ENCODE data around the gene RAB11FIP3.
"Not testable (repeated sequence)": the region's sequence is repeated elsewhere in the genome, so short reads cannot be mapped to it uniquely, and the experiment has no call there.

Gene RAB11FIP3

DNA sequence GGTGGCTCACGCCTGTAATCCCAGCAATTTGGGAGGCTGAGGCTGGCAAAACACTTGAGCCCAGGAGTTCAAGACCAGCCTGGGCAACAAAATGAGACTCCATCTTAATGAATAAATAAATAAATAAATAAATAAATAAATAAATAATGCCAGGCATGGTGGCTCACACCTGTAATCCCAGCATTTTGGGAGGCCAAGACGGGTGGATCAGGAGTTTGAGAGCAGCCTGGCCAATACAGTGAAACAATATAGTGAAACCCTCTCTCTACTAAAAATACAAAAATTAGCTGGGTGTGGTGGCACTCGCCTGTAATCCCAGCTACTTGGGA, 10.3 kb upstream of the RAB11FIP3 start:
- in situ Hi-C loops (cut with MboI; ENCODE audit: low sequenced_read_pairs): not testable (repeated sequence)

DNA sequence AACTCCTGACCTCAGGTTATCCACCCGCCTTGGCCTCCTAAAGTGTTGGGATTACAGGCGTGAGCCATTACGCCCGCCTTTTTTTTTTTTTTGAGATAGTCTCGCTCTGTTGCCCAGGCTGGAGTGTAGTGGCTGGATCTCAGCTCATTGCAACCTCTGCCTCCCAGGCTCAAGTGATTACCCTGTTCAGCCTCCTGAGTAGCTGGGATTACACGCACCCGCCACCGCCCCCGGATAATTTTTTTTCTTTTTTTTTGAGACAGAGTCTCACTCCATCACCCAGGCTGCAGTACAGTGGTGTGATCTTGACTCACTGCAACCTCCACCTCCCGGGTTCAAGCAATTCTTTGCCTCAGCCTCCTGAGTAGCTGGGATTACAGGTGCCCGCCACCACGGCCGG, 3.3 kb upstream of the RAB11FIP3 start:
- in situ Hi-C loops (cut with MboI; ENCODE audit: low sequenced_read_pairs): not testable (repeated sequence)

DNA sequence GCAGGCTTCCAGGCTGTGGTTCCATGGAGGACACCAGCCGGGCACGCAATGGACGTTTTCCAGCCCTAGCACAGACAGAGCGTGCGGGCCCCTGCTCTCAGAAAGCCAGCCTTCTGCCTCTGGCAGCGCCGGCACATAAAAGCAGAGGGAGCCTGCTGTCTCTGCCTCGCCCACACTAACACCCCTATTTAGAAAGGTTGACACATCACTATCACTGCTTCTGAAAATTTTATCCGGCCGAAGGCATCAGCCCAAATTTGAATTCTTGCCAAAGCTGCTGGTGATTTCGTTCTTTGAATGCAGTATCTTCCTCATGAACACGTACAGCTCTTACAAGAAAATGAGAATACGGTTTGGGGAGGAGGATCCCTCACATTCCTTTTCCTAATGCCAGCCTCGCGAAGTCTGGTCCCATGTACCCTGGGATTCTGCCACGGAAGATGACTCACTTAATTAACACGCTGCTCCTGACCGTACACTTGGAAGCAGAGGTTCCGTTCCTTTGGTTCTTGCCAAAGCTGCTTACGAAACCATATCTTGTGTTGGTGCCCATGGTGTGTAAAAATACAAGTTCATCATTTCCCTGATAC, 1.3 kb upstream of the RAB11FIP3 start:
- in situ Hi-C loops (cut with MboI; ENCODE audit: low sequenced_read_pairs): no loop called here

DNA sequence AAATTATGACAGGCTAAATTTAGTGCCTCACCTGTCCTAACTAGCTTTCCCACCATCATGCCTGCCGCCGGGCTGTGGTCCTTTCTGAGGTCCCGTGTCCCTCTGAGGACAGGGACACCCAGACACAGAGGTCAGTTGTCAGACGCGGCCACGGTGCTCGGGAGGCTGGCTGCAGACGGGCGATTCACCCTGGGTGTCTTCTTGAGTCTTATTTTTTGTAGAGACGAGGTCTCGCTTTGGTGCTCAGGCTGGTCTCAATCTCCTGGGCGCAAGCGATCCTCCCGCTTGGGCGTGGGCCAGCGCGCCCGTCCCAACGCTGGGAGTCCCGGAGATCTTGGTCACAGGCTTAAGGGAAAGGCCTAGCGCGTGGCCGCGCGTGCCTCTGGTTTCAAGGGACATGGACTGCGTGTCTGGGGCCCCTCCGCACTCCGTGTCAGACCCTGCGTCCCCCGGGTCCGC, 797 bp upstream of the RAB11FIP3 start:
- in situ Hi-C loops (cut with MboI; ENCODE audit: low sequenced_read_pairs): no loop called here

DNA sequence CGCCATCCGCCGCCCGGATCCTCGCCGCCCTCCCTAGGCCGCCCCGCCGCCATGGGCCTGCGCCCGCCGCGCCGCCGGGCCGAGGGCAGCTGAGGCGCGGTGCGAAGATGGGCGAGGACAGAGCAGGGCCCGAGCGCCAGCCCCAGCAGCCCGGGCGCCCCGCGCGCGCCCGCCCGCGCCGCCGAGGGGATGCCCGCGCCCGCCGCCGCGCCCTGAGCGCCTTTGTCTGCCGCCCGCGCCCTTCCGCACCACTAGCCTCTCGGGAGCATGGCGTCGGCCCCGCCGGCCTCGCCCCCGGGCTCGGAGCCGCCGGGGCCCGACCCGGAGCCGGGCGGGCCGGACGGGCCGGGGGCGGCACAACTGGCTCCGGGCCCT, 278 bp downstream of the RAB11FIP3 start:
- in situ Hi-C loops (cut with MboI; ENCODE audit: low sequenced_read_pairs): no loop called here

DNA sequence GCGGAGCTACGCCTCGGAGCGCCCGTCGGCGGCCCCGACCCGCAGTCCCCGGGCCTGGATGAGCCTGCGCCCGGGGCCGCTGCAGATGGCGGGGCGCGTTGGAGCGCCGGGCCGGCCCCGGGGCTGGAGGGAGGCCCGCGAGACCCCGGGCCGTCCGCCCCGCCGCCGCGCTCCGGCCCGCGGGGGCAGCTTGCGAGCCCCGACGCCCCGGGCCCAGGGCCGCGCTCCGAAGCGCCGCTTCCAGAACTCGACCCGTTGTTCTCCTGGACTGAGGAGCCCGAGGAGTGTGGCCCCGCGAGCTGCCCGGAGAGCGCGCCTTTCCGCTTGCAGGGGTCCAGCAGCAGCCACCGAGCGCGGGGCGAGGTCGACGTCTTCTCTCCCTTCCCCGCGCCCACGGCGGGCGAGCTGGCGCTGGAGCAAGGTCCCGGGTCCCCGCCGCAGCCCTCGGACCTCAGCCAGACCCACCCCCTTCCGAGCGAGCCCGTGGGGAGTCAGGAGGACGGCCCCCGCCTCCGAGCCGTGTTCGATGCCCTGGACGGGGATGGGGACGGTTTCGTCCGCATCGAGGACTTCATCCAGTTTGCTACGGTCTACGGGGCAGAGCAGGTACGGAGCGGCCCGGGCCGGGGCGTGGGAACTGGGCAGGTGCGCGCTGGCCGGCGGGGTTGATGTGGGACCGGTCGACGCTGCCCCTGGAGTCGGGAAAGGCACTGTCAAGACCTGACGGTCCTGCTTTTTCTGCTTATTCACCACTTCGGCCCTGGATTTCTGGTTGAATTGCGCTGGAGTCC, 861 bp downstream of the RAB11FIP3 start:
- in situ Hi-C loops (cut with MboI; ENCODE audit: low sequenced_read_pairs): no loop called here

DNA sequence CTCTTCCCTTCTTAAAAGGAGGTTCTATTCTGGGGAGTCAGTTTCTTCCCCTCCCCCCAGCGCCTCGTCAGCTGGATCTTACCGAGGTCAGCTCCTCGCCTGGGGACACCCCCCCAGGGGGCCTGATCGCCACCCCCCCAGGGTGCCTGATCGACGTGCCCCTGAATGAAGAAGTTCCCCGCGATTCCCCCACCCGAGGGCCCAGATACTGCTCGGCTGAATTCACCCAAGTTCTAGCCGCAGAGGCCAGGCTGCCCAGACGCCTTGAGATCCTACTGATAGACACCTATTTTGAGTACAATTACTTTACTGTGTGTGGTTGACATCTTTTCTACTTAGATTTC, 1.4 kb downstream of the RAB11FIP3 start:
- in situ Hi-C loops (cut with MboI; ENCODE audit: low sequenced_read_pairs): no loop called here

DNA sequence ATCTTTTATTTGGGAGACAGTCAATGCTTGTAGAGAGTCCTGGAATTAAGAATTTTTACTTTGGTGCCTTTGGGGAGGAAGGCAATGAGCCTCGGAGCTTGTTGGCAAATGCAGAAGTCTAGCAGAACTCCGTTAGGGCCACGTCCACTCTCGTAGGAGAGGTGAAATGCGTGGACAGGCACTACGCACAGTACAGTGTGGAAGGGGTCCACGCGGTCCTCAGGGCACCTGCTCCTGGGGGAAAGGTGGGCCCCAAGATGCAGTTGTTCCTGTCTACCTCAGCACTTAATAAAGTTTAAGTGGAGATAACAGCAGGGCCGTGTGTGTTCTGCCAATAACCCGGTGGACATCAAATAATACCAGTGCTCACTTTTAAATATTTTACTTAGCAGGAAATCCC, 1.8 kb downstream of the RAB11FIP3 start:
- in situ Hi-C loops (cut with MboI; ENCODE audit: low sequenced_read_pairs): no loop called here

DNA sequence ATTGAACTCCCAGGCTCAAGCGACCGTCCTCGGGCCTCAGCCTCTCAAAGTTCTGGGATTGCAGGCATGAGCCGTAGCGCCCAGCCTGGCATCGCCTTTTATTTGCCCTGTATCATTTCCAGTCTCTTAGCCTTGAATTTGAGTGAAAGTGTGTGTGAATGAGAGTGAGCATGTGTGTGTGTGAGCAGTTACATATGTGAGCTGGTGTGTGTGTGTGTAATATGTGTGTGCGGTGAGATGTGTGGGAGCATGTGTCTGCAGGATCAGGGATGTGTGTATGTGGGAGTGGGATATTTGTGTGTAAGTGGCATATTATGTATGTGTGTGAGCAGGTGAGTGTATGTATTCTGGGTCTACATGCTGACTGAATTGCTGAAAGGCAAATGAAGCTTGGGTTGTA, 5.5 kb downstream of the RAB11FIP3 start:
- in situ Hi-C loops (cut with MboI; ENCODE audit: low sequenced_read_pairs): no loop called here

DNA sequence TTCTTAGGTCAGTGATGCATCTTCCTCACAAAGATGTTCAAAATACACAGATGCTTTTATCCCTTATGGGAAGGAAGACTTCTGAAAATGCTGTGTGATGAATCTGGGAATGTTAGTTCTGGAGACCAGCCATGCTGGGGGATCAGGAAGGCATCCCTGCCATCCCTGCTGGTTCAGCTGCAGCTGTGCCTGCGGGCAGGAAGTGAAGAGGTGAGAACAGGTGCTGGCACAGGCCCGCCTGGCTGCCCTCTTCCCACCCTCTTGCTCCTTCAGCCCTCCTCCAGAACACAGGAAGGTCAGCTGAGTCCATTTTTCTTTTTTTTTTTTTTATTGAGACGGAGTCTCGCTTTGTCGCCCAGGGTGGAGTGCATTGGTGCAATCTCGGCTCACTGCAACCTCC, 15.2 kb downstream of the RAB11FIP3 start:
- in situ Hi-C loops (cut with MboI; ENCODE audit: low sequenced_read_pairs): no loop called here

DNA sequence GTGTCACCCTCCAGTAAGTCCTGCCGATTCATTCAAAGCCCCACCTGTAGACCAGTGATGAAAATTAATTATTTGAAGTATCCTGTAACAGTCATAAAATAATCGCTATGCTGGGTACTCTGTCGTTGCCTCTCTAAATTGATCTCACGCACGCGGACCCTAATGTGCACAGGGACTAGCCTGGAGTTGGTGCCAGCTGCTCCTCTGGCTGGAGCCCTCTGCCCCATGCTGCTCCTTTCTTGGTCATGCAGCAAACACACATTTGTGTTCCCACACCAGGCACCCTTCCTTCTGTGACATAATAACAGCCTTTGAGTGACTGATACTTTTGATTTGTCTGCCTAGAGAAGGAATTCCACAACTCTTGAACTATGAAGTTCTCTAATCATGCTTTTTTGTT, 16.0 kb downstream of the RAB11FIP3 start:
- in situ Hi-C loops (cut with MboI; ENCODE audit: low sequenced_read_pairs): no loop called here

DNA sequence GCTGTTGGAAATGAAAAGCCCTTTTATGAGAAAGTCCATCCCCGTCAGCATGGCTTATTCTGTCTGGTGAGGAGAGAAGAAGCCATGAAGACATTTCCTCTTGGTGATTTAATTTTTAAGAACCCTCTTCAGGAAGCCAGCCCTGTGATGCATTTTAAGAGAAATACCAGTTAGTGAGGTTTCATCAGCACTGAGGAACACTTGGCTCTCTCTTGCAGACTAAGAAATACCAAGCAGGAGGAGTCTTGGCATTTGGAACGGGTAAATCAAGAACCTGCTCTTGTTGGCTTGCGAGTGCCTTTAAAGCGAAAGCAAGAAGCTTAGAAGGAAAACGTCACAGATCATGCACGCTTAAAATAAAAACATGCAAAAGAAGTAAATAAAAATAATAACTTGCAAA, 17.5 kb downstream of the RAB11FIP3 start:
- in situ Hi-C loops (cut with MboI; ENCODE audit: low sequenced_read_pairs): no loop called here

DNA sequence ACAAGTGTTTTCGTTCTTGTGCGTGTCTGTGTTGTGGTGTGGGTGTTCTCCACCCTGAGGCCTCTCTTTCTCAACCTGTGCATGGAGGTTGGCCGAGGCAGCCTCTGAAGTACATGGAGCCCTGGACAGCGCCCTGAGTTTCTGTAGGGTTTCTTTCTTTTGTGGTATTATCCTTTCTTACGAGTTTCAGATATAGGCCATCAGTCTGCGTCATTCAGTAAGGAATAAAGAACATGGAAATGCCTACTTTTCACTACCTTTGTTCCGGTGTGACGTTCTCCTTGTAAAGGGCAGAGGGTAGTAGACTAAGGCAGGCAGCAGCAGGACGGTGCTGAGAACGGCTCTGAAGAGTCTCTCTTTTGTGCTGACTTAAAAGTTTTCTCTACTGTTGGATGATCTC, 18.6 kb downstream of the RAB11FIP3 start:
- in situ Hi-C loops (cut with MboI; ENCODE audit: low sequenced_read_pairs): no loop called here

DNA sequence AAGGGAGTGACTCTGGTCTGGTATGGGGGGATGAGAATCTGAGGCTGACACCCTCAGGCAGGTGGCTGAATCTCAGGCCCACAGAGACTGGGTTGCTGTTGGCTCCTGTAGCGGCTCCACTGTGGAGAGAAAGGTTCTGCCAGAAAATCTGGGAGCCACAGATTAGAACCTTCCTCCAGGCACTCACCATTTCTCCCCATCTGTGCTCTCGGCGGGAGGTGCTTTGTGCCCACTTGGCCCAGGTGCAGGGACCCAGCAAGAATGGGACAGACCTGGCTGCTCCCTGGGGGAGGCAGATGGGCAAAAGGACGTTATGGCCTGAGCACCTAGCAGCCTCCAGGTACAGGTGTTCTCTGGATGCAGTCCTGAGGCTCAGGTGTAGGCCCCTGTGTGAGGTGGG, 20.1 kb downstream of the RAB11FIP3 start:
- in situ Hi-C loops (cut with MboI; ENCODE audit: low sequenced_read_pairs): no loop called here

DNA sequence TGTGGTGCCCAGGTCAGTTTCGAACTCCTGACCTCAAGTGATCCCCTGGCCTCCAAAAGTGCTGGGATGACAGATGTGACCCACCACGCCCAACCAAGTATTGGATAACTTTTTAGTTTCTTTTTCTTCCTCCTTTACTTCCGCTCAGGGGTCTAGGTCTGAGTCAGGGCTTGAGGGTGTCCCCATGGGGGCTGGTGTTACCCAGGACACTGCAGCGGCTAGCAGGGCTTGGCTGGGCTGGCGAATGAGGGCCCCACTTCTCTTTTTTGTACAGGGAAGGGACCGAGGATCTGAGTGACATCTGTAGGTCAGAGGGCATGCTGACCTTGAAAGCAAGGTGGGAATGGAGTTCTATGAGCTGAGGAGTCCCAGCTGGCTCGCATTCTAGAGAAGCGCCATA, 24.9 kb downstream of the RAB11FIP3 start:
- in situ Hi-C loops (cut with MboI; ENCODE audit: low sequenced_read_pairs): no loop called here

DNA sequence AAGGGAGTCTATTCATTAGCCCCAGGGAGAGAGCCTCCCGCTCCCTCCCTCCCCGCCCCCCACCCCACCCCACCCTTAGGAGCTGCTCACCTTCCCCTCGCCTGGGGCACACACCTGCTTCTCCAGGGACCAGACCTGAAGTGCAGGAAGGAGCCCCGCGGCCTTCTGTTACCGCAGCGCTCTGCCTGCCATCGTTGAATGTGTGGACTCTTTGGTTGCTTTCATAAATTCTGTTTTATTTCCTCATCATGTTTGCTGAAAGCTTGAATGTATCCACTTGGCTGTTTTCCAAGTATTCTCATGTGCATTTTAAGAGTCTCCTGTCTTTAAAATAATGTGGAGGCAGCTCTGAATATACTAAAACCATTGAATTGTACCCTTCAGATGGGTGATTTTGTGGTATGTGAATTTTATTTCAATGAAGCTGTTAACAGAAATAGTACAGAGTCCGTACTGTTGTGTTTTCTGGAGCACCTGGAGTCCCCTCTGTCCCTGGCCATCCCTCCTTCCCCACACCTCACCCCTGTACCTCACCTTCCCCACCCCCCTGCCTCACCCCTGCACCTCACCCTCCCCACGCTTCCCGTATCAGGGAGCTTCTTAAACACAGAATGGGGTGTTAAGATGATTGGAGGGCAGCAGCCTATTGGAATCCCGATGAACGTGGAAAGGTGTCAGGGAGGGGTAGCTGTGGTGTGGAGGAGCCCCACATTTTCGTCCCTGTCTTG, 25.5 kb downstream of the RAB11FIP3 start:
- in situ Hi-C loops (cut with MboI; ENCODE audit: low sequenced_read_pairs): no loop called here

DNA sequence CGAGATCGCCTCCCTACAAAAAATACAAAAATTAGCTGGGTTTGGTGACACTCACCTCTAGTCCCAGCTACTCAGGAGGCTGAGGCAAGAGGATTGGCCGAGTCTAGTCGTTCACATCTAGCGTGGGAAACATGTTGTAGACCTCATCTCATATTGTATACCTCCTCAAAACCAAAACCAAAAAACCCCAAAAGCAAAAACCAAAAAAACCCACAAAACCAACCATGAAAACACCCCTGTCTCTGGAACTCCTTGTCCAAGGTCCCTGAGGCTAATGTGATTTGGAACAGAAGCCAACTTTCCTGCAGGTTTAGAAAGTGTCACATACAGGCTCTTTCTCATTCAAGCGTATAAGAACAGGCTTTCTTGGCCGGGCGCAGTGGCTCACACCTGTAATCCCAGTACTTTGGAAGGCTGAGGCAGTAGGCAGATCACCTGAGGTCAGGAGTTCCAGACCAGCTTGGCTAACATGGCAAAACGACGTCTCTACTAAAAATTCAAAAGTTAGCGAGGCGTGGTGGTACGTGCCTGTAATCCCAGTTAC, 29.0 kb downstream of the RAB11FIP3 start:
- in situ Hi-C loops (cut with MboI; ENCODE audit: low sequenced_read_pairs): no loop called here

DNA sequence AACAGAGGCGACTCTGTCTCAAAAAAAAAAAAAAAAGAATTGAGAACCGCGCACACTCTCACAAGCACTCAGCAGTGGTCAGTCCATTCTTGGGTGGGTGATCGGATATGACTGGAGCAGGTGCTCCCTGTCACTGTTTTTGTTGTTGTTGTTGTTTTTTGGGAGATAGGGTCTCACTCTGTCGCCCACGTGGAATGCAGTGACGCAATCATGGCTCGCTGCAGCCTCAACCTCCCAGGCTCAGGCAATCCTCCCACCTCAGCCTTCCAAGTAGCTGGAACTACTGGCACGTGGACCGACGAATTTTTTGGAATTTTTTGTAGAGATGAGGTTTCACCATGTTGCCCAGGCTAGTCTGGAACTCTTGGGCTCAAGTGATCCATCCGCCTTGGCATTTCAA, 30.0 kb downstream of the RAB11FIP3 start:
- in situ Hi-C loops (cut with MboI; ENCODE audit: low sequenced_read_pairs): no loop called here

DNA sequence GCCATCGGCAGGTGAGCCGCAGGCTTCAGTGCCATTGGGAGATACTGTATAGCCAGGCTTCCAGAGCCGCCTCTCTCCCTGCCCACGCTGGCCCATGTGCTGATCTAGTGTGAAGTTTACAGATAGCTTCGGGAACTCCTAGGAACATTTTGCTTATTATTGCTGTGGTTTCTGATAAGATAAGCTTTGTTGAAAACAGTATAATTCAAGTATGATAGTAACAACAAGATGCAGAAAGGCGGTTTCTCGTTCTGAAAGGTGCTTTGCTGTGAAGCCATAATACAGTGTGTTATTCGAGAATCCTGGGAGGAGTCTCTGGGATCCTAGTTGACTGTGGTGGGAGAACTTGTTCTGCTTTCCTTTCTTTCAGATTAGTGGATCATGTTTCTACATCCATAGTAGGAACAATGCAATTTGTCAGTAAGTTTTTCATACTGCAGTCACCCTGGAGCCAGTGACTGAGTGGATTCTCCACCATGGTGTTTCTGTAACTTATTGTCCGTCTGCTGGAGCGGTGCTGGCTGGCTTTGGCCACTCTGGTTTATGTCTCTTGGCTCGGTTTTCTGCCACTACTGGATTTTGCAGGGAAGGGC, 31.5 kb downstream of the RAB11FIP3 start:
- in situ Hi-C loops (cut with MboI; ENCODE audit: low sequenced_read_pairs): no loop called here

DNA sequence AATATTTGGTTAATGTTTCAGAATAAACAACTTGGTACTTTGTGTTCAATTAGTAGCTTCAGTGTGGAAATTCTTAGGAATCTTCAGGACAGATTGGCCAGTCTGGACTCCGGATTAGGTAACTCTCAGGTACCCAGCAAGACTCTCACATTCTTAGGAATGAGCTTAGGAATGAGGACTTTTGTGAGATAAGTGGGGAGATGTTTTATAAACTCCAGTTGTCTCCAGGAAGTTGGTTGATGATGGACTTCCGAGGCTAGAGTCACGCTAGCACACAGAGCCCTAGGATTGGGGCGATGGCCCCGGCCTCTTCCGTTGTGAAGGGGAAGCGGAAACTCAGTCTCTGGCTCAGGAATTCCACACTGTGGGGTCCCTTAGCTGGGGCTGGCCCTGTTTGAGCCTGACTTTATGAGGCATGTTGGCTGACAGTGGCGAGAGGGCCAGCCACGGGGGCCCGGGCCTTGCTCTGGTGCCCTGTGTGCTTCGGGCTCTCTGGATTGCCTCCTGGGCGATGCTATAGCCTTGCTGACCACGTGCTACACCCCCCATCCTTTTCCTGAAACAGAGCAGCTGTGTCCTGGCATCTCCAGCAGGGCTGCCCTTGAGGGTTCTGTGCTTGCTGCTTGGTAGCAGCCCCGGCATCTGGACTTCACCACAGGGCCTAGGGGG, 32.4 kb downstream of the RAB11FIP3 start:
- in situ Hi-C loops (cut with MboI; ENCODE audit: low sequenced_read_pairs): no loop called here

DNA sequence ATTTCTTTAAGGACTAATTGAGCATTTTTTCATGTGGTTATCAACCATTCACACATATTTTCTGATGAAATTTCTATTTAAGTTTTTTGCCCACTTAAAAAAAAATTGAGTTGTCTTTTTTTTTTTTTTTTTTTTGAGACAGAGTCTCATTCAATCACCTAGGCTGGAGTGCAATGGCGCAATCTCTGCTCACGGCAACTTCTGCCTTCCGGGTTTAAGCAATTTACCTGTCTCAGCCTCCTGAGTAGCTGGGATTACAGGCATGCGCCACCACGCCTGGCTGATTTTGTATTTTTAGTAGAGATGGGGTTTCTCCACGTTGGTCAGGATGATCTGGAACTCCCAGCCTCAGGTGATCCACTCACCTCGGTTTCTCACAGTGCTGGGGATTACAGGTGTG, 34.3 kb downstream of the RAB11FIP3 start:
- in situ Hi-C loops (cut with MboI; ENCODE audit: low sequenced_read_pairs): no loop called here

Data from HL-60/S4 treated with retinoic acid at 250 ng/mL for 4 days and 3 days (cell line).